GM20431 (cell line): ENCODE measurements around the gene RFNG.

Experiments
- in situ Hi-C: fragments of 300-500 bp; cut with MseI, MboI; formaldehyde crosslinking; loops from one replicate; pipeline ENCODE4 v1.15.0; 2020; ENCODE audit warnings: low sequenced_read_pairs; ENCODE audit not compliant: unreplicated experiment

The RFNG gene

DNA sequence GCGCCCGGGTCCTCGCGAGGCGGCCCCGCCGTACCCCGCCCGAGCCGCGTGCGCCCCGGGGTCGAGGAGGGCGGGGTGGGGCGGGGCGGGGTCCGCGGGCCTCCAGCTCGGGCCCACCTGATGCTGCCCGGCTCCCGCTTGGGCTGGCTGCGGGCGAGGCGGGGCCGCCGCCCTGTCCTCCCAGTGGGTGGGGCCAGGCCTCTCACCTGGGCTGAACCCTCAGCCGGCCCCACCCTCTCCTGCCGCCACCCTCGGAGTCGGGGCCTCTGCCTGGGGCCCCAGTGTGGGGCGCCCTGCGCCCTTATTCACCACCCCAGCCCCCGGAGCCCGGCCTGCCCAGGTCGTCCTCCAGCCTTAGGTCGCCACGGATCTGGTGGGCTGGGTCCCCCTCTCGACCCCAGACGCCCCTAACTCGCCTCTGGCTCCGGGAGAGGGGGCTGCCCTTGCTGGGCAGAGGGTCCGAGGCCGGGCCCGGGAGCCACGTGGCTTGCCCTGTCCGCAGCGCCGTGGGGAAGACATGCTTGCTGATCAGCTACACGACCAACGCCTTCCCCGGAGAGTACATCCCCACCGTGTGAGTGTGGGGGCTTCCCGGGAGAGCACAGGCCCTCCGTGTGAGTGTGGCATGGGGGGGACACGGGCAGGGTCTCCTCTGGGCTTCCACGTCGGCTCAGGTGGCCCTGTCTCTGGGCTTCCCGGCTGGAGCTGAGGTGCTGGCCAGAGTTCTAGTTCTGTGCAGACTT is 19.6 kb downstream of the RFNG start:
- in situ Hi-C loops = no loop called here

DNA sequence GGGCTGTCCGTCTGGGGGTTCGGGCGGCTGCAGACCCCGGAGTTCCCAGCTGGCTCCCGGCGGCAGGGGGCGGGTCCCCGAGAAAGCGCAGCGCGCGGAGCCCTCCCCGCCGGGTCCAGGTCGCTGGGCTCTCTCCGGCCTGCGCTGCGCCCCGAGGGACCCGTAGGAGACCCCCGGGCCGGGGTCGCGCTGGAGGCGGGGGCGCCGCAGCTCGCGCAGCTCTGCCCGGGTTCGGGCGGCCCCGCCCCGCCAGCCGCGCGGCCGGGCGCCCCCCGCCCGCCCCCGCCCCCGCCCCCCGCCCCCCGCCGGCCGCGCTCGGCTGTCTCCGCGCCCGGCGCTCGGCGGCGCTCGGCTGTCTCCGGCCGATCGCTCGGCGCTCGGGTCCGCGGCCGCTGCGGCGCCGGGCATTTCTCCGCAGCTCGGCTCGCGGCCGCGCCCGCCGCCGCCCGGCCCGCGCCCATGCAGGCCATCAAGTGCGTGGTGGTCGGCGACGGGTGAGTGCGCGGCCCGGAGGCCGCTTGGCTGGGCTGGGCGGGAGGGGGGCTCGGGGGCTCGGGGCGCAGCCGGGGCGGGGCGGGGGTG is 20.2 kb downstream of the RFNG start, which contains the start of gene RAC3:
TSS of gene RAC3 (plus strand) at position 376 of the 582 bp plus-strand sequence. CDS start at position 460, 84 bp downstream.
- in situ Hi-C loops = no loop called here

GRCh38 chr17:82030470-82031302 is 20.9 kb downstream of the RFNG start:
- in situ Hi-C loops = no loop called here

- in situ Hi-C loops = loop anchor here (10.0 kb wide), 1 partner anchor 125 kb away; no protein-coding TSS in a partner anchor
These were observed 21.6 kb downstream of the RFNG start for GRCh38 chr17:82029990-82030469.

GRCh38 chr17:82029391-82029790 is 22.2 kb downstream of the RFNG start:
- in situ Hi-C loops = loop anchor here (10.0 kb wide), 1 partner anchor 125 kb away; no protein-coding TSS in a partner anchor

DNA sequence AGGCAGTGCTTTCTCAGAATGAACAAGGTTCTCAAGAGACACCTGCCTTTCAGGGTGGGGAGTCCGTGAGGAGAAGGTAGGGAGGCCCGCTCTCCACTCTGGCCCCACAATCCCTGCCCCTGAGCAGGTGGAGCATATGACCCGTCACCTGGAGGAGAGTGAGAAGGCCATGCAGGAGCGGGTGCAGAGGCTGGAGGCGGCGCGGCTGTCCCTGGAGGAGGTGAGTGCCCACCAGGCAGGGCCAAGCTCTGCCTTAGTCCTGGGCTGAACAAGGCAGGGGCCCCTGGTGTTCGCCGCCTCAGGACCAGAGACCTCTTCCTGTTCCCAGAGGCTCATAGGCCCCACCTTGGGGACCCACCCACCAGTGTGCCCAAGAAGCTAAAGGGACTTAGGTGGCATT is 22.6 kb downstream of the RFNG start:
- in situ Hi-C loops = loop anchor here (10.0 kb wide), 1 partner anchor 126 kb away; no protein-coding TSS in a partner anchor

DNA sequence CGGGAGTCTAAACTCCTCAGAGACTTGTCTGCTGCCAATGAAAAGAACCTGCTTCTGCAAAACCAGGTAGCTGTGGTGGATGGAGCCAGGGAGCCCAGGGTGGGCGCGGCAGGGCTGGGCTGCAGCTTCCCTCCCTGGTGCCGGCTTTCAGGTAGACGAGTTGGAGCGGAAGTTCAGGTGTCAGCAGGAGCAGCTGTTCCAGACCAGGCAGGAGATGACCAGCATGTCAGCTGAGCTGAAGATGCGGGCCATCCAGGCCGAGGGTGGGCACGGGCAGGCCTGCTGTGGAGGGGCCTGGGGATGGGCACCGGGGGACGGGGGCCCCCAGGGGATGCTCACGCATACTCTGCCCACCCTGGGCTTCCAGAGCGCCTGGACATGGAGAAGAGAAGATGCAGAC is 23.4 kb downstream of the RFNG start:
- in situ Hi-C loops = loop anchor here (10.0 kb wide), 1 partner anchor 127 kb away; no protein-coding TSS in a partner anchor

GRCh38 chr17:82025401-82026107 is 26.1 kb downstream of the RFNG start:
- in situ Hi-C loops = loop anchor here (10.0 kb wide), 1 partner anchor 129 kb away; no protein-coding TSS in a partner anchor

- in situ Hi-C loops = loop anchor here (10.0 kb wide), 1 partner anchor 130 kb away; no protein-coding TSS in a partner anchor
These were observed 26.8 kb downstream of the RFNG start for GRCh38 chr17:82024859-82025258.

DNA sequence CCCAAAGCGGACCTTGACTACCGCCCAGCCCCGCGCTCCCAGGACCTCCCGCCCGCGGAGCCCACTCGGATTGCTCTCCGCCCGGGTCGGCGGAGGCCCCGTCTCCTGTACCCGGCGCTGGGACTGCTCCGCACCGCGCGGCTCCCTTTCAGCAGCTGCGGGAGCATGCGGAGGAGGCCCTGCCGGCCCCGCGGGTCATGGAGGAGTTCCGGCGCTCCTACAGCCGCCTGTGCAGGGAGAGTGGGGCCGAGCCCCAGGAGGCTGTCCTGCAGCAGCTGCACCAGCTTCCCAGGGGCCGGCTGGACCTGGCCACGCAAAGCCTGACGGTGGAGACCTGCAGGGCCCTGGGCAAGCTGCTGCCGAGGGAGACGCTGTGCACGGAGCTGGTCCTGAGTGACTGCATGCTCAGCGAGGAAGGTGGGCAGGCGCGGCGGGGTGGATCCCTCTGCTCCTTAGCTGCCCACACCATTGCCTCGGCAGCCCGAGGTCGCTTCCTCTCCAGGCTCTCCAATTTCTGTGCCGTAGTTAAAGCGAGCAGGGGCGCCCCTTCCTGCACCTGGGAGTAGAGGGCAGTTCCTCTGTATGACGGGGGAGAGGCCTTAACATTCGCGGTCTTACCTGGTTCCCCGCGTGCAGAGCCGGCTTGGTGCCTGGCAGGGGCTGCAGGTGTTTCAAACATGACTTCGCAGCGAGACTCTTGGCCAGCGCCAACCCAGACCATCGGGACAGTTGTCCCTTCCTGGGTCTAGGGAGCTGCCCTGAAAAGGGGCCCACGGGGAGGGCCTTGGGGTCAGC is 28.0 kb downstream of the RFNG start:
- in situ Hi-C loops = loop anchor here (10.0 kb wide), 1 partner anchor 131 kb away; no protein-coding TSS in a partner anchor

GRCh38 chr17:82022981-82023446 is 28.6 kb downstream of the RFNG start, which contains the start of gene LRRC45:
Gene LRRC45 (plus strand): TSS chr17:82023305. CDS start chr17:82023644, 339 bp downstream.
- in situ Hi-C loops = loop anchor here (10.0 kb wide), 1 partner anchor 132 kb away; no protein-coding TSS in a partner anchor

GRCh38 chr17:82022310-82022980 is 29.2 kb downstream of the RFNG start, which contains the start of gene CENPX:
Gene CENPX (minus strand): TSS chr17:82022878. CDS start chr17:82022861, 17 bp downstream.
- in situ Hi-C loops = loop anchor here (10.0 kb wide), 1 partner anchor 132 kb away; no protein-coding TSS in a partner anchor

- in situ Hi-C loops = loop anchor here (10.0 kb wide), 1 partner anchor 133 kb away; no protein-coding TSS in a partner anchor
These were observed 29.7 kb downstream of the RFNG start for GRCh38 chr17:82021900-82022309.

GRCh38 chr17:82021107-82021899 is 30.3 kb downstream of the RFNG start:
- in situ Hi-C loops = loop anchor here (10.0 kb wide), 1 partner anchor 133 kb away; no protein-coding TSS in a partner anchor

- in situ Hi-C loops = loop anchor here (10.0 kb wide), 1 partner anchor 134 kb away; no protein-coding TSS in a partner anchor
These were observed 31.0 kb downstream of the RFNG start for GRCh38 chr17:82020572-82021106.
